HepG2 (cell line): ENCODE results near the gene HPD. TPM values are rescaled to one million over a fixed set of nuclear protein-coding genes. Genes with fewer than 3 reads are reported as not detected.

Experiments
- FOXJ3 ChIP-seq: sonication (generic); formaldehyde crosslinking; IDR thresholded peaks from 2 replicates; pipeline ENCODE4 v1.4.0; 2020; ENCODE audit warnings: missing genetic modification reagents, mild to moderate bottlenecking, borderline replicate concordance
- IKZF4 ChIP-seq: sonication (generic); formaldehyde crosslinking; IDR thresholded peaks from 2 replicates; pipeline ENCODE4 v1.5.1; 2020; ENCODE audit warnings: borderline replicate concordance, mild to moderate bottlenecking, low read depth, missing genetic modification reagents; ENCODE audit errors: not compliant biosample characterization
- PITX1 ChIP-seq: sonication (generic); formaldehyde crosslinking; IDR thresholded peaks from 2 replicates; pipeline ENCODE4 v1.5.1; 2020; ENCODE audit warnings: mild to moderate bottlenecking, missing genetic modification reagents
- REPIN1 ChIP-seq: sonication (generic); formaldehyde crosslinking; IDR thresholded peaks from 2 replicates; pipeline ENCODE4 v1.8.0; 2022; ENCODE audit warnings: missing genetic modification reagents, low read depth, mild to moderate bottlenecking, borderline replicate concordance
- REXO4 ChIP-seq: sonication (generic); formaldehyde crosslinking; IDR thresholded peaks from 2 replicates; pipeline ENCODE4 v1.8.0; 2022; ENCODE audit warnings: missing genetic modification reagents, mild to moderate bottlenecking, borderline replicate concordance
- SIN3B ChIP-seq: fragments of 150-350 bp; IDR thresholded peaks from 2 replicates; pipeline ENCODE4 v1.6.1; 2014; ENCODE audit warnings: low read length
- ZNF460 ChIP-seq: sonication (generic); formaldehyde crosslinking; IDR thresholded peaks from 2 replicates; pipeline ENCODE4 v1.5.1; 2020; ENCODE audit warnings: missing genetic modification reagents, mild to moderate bottlenecking, borderline replicate concordance
- ZNF678 ChIP-seq: sonication (generic); formaldehyde crosslinking; IDR thresholded peaks from 2 replicates; pipeline ENCODE4 v1.4.0; 2020; ENCODE audit warnings: mild to moderate bottlenecking, missing genetic modification reagents
- ZNF747 ChIP-seq: sonication (generic); formaldehyde crosslinking; IDR thresholded peaks from 2 replicates; pipeline ENCODE4 v1.8.1; 2023; ENCODE audit warnings: missing genetic modification reagents, mild to moderate bottlenecking, borderline replicate concordance
- ZZZ3 ChIP-seq: sonication (generic); formaldehyde crosslinking; IDR thresholded peaks from 2 replicates; pipeline ENCODE4 v1.4.0; 2020; ENCODE audit warnings: missing genetic modification reagents, mild to moderate bottlenecking, borderline replicate concordance
- polyA plus RNA-seq, 8 experiments: library from polyadenylated mRNA; depleted of rRNA in 3 of 8; stranded (reverse) in 7 of 8; unstranded in 1 of 8; fragments of >200 nt; fragmentation: Illumina TruSeq in 4 of 8; extraction: Trizol in 4 of 8; gene quantifications; 2 replicates each; pipeline versions ENCODE4 v1.2.1 to v1.2.3, GENCODE V29; 2011 to 2016; ENCODE audit warnings: low read depth in 4 of 8, missing spikeins in 1 of 8, mixed read lengths in 1 of 8; ENCODE audit not compliant: insufficient read depth in 1 of 8
- total RNA-seq, 5 experiments: library from RNA; depleted of rRNA; stranded (reverse); fragments of >200 nt; fragmentation: Illumina TruSeq; extraction: Trizol; gene quantifications; 2 replicates each; pipeline ENCODE4 v1.2.3, GENCODE V29; 2016; ENCODE audit warnings: low read depth in 1 of 5
- TF ChIP-seq, protein P1 (sequence below): sonication (generic); formaldehyde crosslinking; IDR thresholded peaks from 2 replicates; pipeline ENCODE4 v1.9.0; 2021; ENCODE audit warnings: missing genetic modification reagents, mild to moderate bottlenecking, borderline replicate concordance
- TF ChIP-seq, protein P2 (sequence below): sonication (generic); formaldehyde crosslinking; IDR thresholded peaks from 2 replicates; pipeline ENCODE4 v1.8.0; 2022; ENCODE audit warnings: mild to moderate bottlenecking, missing genetic modification reagents; ENCODE audit not compliant: insufficient replicate concordance
- TF ChIP-seq, protein P3 (sequence below): sonication (generic); formaldehyde crosslinking; IDR thresholded peaks from 2 replicates; pipeline ENCODE4 v1.8.0; 2022; ENCODE audit warnings: missing genetic modification reagents, mild to moderate bottlenecking, borderline replicate concordance
- TF ChIP-seq, protein P4 (sequence below): sonication (generic); formaldehyde crosslinking; IDR thresholded peaks from 2 replicates; pipeline ENCODE4 v1.4.0; 2020; ENCODE audit warnings: mild to moderate bottlenecking, missing genetic modification reagents
- TF ChIP-seq, protein P5 (sequence below): IDR thresholded peaks from 2 replicates; pipeline ENCODE4 v1.6.1; 2018; ENCODE audit warnings: missing genetic modification reagents, mild to moderate bottlenecking, missing compliant biosample characterization
- TF ChIP-seq, protein P6 (sequence below): sonication (generic); formaldehyde crosslinking; IDR thresholded peaks from 2 replicates; pipeline ENCODE4 v1.4.0; 2020; ENCODE audit warnings: low read depth, mild to moderate bottlenecking, missing genetic modification reagents

HPD gene
- total and polyA plus RNA-seq, 2 of the 13 experiments (the other 11 are each of a cell fraction or from before 2014, with no cell fraction given), result 120 to 195 TPM

DNA sequence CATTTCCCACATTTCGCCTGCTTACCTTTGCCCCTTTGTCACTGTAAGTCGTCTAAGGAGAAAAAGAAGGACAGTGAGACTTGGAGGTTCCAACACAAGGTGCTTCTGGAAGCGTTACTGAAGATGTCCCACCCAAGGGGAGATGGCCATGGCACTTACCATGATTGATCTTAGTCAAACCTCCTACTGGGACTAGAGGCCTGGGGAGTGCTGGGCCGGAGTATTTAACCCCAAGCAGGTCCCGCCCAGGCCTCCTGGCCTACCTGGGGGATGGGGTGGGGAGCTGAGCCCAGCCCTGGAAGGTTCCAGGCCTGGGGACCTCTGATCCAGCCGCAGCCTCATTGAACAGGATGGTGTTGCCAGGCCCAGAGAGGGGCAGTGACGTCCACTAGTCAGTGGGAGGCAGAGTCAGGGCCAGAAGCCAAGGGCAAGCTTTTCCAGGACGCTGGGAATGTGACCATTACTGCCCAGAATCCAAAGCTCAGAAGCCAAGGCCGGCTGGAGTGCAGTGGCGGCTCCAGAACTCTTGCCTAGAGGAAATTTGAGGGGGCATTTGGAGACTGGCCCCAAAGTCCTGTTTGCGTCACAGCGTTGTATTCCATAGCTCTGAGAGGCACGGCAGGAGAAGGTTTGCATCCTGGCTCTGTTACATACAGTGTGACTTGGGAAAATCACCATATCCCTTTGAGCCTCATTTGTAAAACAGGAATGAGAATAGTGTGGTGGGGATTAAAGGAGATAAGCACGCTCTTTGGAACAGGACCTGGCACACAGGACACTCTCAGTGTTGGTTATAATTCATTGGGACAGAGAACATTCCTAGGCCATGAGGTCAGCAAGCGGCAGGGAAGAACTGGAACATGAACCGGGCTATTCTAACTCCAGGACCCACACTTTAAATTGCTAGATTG, at the start of gene HPD (continued):
- TF ChIP-seq REPIN1 (CRISPR knock-in tag), result no peak
- TF ChIP-seq, protein P1, sequence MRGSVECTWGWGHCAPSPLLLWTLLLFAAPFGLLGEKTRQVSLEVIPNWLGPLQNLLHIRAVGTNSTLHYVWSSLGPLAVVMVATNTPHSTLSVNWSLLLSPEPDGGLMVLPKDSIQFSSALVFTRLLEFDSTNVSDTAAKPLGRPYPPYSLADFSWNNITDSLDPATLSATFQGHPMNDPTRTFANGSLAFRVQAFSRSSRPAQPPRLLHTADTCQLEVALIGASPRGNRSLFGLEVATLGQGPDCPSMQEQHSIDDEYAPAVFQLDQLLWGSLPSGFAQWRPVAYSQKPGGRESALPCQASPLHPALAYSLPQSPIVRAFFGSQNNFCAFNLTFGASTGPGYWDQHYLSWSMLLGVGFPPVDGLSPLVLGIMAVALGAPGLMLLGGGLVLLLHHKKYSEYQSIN (CRISPR knock-in tag), result no peak
- no peak for TF ChIP-seq ZNF460 (CRISPR knock-in tag)
- TF ChIP-seq, protein P2, sequence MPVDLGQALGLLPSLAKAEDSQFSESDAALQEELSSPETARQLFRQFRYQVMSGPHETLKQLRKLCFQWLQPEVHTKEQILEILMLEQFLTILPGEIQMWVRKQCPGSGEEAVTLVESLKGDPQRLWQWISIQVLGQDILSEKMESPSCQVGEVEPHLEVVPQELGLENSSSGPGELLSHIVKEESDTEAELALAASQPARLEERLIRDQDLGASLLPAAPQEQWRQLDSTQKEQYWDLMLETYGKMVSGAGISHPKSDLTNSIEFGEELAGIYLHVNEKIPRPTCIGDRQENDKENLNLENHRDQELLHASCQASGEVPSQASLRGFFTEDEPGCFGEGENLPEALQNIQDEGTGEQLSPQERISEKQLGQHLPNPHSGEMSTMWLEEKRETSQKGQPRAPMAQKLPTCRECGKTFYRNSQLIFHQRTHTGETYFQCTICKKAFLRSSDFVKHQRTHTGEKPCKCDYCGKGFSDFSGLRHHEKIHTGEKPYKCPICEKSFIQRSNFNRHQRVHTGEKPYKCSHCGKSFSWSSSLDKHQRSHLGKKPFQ (CRISPR knock-in tag), result peak; percentile 60
- TF ChIP-seq ZNF678 (CRISPR knock-in tag), result no peak
- 0 out of 2 replicates have a peak, but pooled peaks have one; percentile 1 for TF ChIP-seq SIN3B
- peak; percentile 49; the same call in 1 of the 2 replicates for TF ChIP-seq FOXJ3 (CRISPR knock-in tag)
- TF ChIP-seq REXO4 (CRISPR knock-in tag), result no peak
- TF ChIP-seq, protein P3, sequence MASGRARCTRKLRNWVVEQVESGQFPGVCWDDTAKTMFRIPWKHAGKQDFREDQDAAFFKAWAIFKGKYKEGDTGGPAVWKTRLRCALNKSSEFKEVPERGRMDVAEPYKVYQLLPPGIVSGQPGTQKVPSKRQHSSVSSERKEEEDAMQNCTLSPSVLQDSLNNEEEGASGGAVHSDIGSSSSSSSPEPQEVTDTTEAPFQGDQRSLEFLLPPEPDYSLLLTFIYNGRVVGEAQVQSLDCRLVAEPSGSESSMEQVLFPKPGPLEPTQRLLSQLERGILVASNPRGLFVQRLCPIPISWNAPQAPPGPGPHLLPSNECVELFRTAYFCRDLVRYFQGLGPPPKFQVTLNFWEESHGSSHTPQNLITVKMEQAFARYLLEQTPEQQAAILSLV (CRISPR knock-in tag), result 0 out of 2 replicates have a peak, but pooled peaks have one; percentile 38
- TF ChIP-seq, protein P4, sequence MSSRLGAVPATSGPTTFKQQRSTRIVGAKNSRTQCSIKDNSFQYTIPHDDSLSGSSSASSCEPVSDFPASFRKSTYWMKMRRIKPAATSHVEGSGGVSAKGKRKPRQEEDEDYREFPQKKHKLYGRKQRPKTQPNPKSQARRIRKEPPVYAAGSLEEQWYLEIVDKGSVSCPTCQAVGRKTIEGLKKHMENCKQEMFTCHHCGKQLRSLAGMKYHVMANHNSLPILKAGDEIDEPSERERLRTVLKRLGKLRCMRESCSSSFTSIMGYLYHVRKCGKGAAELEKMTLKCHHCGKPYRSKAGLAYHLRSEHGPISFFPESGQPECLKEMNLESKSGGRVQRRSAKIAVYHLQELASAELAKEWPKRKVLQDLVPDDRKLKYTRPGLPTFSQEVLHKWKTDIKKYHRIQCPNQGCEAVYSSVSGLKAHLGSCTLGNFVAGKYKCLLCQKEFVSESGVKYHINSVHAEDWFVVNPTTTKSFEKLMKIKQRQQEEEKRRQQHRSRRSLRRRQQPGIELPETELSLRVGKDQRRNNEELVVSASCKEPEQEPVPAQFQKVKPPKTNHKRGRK (CRISPR knock-in tag), result no peak
- TF ChIP-seq, protein P5, sequence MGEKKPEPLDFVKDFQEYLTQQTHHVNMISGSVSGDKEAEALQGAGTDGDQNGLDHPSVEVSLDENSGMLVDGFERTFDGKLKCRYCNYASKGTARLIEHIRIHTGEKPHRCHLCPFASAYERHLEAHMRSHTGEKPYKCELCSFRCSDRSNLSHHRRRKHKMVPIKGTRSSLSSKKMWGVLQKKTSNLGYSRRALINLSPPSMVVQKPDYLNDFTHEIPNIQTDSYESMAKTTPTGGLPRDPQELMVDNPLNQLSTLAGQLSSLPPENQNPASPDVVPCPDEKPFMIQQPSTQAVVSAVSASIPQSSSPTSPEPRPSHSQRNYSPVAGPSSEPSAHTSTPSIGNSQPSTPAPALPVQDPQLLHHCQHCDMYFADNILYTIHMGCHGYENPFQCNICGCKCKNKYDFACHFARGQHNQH (CRISPR knock-in tag), result peak; percentile 86
- peak; percentile 67 for TF ChIP-seq PITX1 (CRISPR knock-in tag)
- no peak for TF ChIP-seq ZNF747 (CRISPR knock-in tag)
- TF ChIP-seq ZZZ3 (CRISPR knock-in tag), result no peak
- TF ChIP-seq IKZF4, result no peak
- TF ChIP-seq, protein P6, sequence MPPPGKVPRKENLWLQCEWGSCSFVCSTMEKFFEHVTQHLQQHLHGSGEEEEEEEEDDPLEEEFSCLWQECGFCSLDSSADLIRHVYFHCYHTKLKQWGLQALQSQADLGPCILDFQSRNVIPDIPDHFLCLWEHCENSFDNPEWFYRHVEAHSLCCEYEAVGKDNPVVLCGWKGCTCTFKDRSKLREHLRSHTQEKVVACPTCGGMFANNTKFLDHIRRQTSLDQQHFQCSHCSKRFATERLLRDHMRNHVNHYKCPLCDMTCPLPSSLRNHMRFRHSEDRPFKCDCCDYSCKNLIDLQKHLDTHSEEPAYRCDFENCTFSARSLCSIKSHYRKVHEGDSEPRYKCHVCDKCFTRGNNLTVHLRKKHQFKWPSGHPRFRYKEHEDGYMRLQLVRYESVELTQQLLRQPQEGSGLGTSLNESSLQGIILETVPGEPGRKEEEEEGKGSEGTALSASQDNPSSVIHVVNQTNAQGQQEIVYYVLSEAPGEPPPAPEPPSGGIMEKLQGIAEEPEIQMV (CRISPR knock-in tag), result no peak
